RWPE2 (cell line): Measurements from ENCODE around the gene CFAP58.

ENCODE experiments used
- ATAC-seq: fragments of 200-7000 bp; cut with Tn5 transposase; 3 replicates; pipeline ENCODE4 v1.9.1; 2021; ENCODE audit warnings: low read depth
- DNase-seq: peaks from one replicate; pipeline ENCODE4 v3.0.0-alpha.2; 2020; ENCODE audit warnings: low spot score
- H3K27ac ChIP-seq: fragments of 450-650 bp; 2 replicates; pipeline ENCODE4 v1.5.1; 2017; ENCODE audit warnings: mild to moderate bottlenecking; ENCODE audit not compliant: poor library complexity, severe bottlenecking
- H3K27me3 ChIP-seq: fragments of 250-450 bp; sonication (Bioruptor Pico); 2 replicates; pipeline ENCODE4 v1.5.1; 2021; ENCODE audit warnings: mild to moderate bottlenecking, moderate library complexity; ENCODE audit not compliant: insufficient read depth, poor library complexity, severe bottlenecking
- H3K36me3 ChIP-seq: fragments of 250-450 bp; sonication (Bioruptor Pico); 2 replicates; pipeline ENCODE4 v1.5.1; 2020; ENCODE audit warnings: low read depth, mild to moderate bottlenecking, moderate library complexity
- H3K4me1 ChIP-seq: fragments of 250-450 bp; sonication (Bioruptor Pico); 2 replicates; pipeline ENCODE4 v1.5.1; 2021; ENCODE audit warnings: mild to moderate bottlenecking, moderate library complexity; ENCODE audit not compliant: insufficient read depth, poor library complexity, severe bottlenecking
- H3K4me3 ChIP-seq: fragments of 250-450 bp; sonication (Bioruptor Pico); 2 replicates; pipeline ENCODE4 v1.5.1; 2021; ENCODE audit warnings: mild to moderate bottlenecking, moderate library complexity; ENCODE audit not compliant: severe bottlenecking
- H3K9me3 ChIP-seq: fragments of 250-450 bp; sonication (Bioruptor Pico); 2 replicates; pipeline ENCODE4 v1.5.1; 2021; ENCODE audit warnings: mild to moderate bottlenecking, moderate library complexity; ENCODE audit not compliant: severe bottlenecking
- TF ChIP-seq, protein P1 (sequence below): fragments of 450-650 bp; IDR thresholded peaks from one replicate; pipeline ENCODE4 v1.5.1; 2017; ENCODE audit warnings: mild to moderate bottlenecking, moderate library complexity; ENCODE audit not compliant: poor library complexity, severe bottlenecking

Gene CFAP58

DNA sequence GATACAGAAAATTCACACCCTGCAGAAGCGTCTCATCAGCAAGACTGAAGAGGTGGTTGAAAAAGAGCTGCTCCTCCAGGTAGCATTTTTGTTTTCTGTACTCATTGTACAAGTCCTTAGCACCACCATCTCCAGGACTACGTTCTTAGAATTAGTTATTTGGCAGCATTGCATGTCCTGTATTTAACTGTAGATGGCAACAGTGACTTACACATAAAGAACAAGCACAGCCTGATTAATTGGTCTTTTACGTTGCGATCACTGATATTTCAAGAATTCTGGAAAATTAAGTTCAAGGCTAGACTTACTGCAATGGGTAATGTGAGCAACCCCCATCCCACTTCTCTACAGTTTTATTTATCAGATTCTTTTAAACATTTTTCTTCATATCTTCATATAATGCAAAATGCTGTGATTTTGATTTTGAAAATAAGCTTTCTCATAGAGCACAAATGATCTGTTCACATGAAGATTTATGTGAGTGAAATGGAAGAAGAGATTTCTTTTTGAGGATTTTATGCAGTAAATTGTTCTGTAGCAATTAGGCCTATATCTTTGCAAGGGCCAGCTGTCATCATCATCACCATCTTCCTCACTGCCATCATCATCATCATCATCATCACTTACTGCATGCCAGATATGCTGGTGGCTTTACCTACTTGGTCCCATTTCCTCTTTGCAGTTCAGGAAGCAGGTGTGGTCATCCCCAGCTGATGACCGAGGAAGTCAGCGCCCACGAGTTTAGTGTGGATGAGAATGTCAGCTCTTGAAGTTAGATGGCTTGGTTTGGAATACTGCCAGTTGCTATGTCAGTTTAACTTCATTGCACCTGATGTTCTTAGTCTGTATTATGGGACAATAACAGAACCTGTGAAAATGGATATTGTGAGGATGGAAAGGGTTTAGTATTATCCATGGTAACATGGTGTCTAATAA lies 53.4 kb downstream of the CFAP58 start:
- DNase-seq, result no peak
- H3K4me1 ChIP-seq, result no peaks in the 10 kb centered on the region
- H3K27ac ChIP-seq, result no peak overlapping the region
- peak; percentile 74 for ATAC-seq
- H3K36me3 ChIP-seq, result no peaks in the 10 kb centered on the region
- no peaks in the 10 kb centered on the region for H3K9me3 ChIP-seq
- TF ChIP-seq, protein P1, sequence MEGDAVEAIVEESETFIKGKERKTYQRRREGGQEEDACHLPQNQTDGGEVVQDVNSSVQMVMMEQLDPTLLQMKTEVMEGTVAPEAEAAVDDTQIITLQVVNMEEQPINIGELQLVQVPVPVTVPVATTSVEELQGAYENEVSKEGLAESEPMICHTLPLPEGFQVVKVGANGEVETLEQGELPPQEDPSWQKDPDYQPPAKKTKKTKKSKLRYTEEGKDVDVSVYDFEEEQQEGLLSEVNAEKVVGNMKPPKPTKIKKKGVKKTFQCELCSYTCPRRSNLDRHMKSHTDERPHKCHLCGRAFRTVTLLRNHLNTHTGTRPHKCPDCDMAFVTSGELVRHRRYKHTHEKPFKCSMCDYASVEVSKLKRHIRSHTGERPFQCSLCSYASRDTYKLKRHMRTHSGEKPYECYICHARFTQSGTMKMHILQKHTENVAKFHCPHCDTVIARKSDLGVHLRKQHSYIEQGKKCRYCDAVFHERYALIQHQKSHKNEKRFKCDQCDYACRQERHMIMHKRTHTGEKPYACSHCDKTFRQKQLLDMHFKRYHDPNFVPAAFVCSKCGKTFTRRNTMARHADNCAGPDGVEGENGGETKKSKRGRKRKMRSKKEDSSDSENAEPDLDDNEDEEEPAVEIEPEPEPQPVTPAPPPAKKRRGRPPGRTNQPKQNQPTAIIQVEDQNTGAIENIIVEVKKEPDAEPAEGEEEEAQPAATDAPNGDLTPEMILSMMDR, result peak; percentile 85
- H3K4me3 ChIP-seq, result no peak overlapping the region
- no peaks in the 10 kb centered on the region for H3K27me3 ChIP-seq

DNA sequence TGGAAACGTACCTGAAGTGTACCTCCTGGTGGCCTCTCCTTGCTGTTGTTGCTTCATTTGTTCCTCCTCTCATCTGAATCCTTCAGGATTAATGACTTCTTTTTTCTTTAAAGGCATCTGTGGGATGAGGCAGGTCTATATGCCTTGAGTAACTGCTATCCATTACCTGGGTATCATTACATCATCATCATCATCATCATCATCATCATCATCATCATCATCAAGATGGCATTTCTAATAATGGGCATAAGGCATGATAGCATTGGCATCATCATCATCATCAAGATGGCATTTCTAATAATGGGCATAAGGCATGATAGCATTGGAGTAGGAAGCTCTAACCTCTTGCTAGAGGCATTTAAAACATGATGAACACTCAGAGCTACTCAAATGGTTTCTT lies 59.9 kb downstream of the CFAP58 start:
- no peaks in the 10 kb centered on the region for H3K4me1 ChIP-seq
- TF ChIP-seq, protein P1, result no peak
- no peak overlapping the region for H3K4me3 ChIP-seq
- H3K27ac ChIP-seq, result no peak overlapping the region
- H3K36me3 ChIP-seq, result no peaks in the 10 kb centered on the region
- H3K9me3 ChIP-seq, result no peaks in the 10 kb centered on the region
- ATAC-seq (no peak), DNase-seq (no peak)
- H3K27me3 ChIP-seq, result no peaks in the 10 kb centered on the region

DNA sequence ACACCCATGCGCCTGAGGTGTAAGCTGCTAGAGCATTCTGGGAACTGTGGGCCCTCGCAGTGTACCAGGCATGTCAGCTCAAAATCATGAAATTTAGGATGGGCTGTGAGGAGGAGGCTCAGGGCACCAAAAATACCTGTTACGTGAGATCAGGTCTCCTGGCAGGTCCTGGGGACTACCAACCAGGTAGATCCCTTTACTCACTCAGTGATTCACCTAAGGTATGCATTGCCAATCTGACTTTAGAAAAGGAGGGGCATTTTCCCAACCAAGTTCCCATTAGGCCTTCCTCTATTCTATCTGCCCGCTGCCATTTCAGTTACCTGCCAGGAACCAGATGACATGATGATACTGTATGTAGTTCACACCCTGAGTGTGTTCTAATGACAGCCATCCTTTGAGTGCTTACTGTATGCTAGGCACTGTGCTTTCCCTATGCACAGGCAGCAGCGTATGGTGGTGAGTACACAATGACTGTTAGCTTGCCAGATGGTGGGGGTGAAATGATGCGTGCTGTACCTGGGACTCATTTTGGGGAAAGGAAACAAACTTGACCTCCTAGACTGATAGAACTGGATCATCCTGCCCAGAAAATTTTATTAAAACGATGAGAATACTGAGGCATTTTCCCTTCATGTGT lies 62.0 kb downstream of the CFAP58 start:
- peak; percentile 98 for ATAC-seq
- Histone ChIP-seq H3K9me3 (no peaks in the 10 kb centered on the region), H3K36me3 (no peaks in the 10 kb centered on the region), H3K4me3 (no peak overlapping the region), H3K27ac (peak overlapping the region; percentile 15), H3K4me1 (no peaks in the 10 kb centered on the region), H3K27me3 (no peaks in the 10 kb centered on the region)
- no peak for DNase-seq
- TF ChIP-seq, protein P1, result no peak

DNA sequence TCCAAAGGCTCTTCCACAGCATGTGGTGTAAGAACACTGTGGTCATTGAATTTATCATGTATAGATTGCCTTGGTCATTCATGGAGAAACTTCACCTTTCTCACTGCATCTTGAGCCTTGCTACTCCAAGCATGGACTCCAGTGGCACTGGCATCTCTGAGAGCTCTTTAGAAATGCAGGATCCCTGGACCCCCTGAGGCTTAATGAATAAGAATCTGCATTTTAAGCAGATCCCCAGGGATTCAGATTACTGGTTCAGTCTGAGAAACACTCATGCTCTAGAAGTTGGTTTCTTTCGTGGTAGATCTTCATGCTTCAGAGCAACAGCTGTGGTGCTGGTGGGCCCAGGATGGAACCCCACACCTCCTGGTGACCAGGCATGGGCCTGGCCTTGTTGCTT lies 63.2 kb downstream of the CFAP58 start:
- H3K36me3 ChIP-seq, result no peaks in the 10 kb centered on the region
- H3K27ac ChIP-seq, result no peak overlapping the region
- TF ChIP-seq, protein P1, result no peak
- H3K4me3 ChIP-seq, result no peak overlapping the region
- no peaks in the 10 kb centered on the region for H3K4me1 ChIP-seq
- no peaks in the 10 kb centered on the region for H3K27me3 ChIP-seq
- no peak for DNase-seq
- no peak for ATAC-seq
- no peaks in the 10 kb centered on the region for H3K9me3 ChIP-seq
